HL-60/S4 treated with retinoic acid at 250 ng/mL for 4 days and 3 days (cell line): ENCODE results near the gene HLA-G.
"Not testable (repeated sequence)": the region's sequence is repeated elsewhere in the genome, so short reads cannot be mapped to it uniquely, and the experiment has no call there.

Experiments
- in situ Hi-C: fragments of 300-500 bp; cut with MboI; formaldehyde crosslinking; loops from 2 replicates; pipeline ENCODE4 v1.7.0; 2022; ENCODE audit warnings: low sequenced_read_pairs

The HLA-G gene

GRCh38 chr6:29864037-29864810 lies 36.6 kb downstream of the HLA-G start:
- in situ Hi-C loops, result no loop called here

GRCh38 chr6:29865631-29866030 lies 38.0 kb downstream of the HLA-G start:
- in situ Hi-C loops, result no loop called here

GRCh38 chr6:29870104-29870503 lies 42.5 kb downstream of the HLA-G start:
- in situ Hi-C loops, result no loop called here

- in situ Hi-C loops, result no loop called here
These were observed 45.2 kb downstream of the HLA-G start for GRCh38 chr6:29872791-29873190.

GRCh38 chr6:29875257-29875656 lies 47.6 kb downstream of the HLA-G start:
- in situ Hi-C loops, result no loop called here

GRCh38 chr6:29875734-29876133 lies 48.1 kb downstream of the HLA-G start:
- in situ Hi-C loops, result not testable (repeated sequence)
